Endothelial cell of umbilical vein (primary cell): ENCODE measurements around the gene EPYC. TPM values are rescaled to one million over a fixed set of nuclear protein-coding genes. Genes with fewer than 3 reads are reported as not detected.
A peak's percentile ranks its signal among the peaks of the same experiment; 100 is the strongest.

Source experiments
- BruUV-seq: library from RNA; stranded (reverse); fragments of 400-500 nt; replicated peaks from 2 replicates; lab custom pipeline; 2021; lab: Mats Ljungman, UMichigan
- CTCF ChIA-PET: fragments of 300-600, 350-600 bp; sonication (Branson Sonifier 250); formaldehyde crosslinking; loops from one replicate; lab custom pipeline; 2021; ENCODE audit warnings: antibody characterized with exemption, inconsistent platforms; lab: Charles Lee
- POLR2A ChIA-PET: fragments of 300-600, 350-600 bp; sonication (Branson Sonifier 250); formaldehyde crosslinking; loops from one replicate; lab custom pipeline; 2021; ENCODE audit warnings: antibody characterized with exemption, inconsistent platforms; lab: Charles Lee
- DNase-seq: peaks from one replicate; pipeline ENCODE4 v3.0.0-alpha.2; 2011; ENCODE audit warnings: low read depth, low spot score
- FAIRE-seq: peaks from 2 replicates; lab custom pipeline; 2011; peaks lifted over from hg19 to GRCh38; lab: Jason Lieb, UNC
- H2AFZ ChIP-seq: 2 replicates; pipeline ENCODE4 v1.6.0; 2012; ENCODE audit warnings: low read depth, low read length, control low read depth, inconsistent platforms
- H3K27ac ChIP-seq: 2 replicates; pipeline ENCODE4 v1.5.1; 2011; ENCODE audit warnings: low read depth, mild to moderate bottlenecking, control low read depth, low read length, moderate library complexity; ENCODE audit not compliant: insufficient read depth
- H3K27me3 ChIP-seq, 2 experiments: 2 replicates each; pipeline versions ENCODE4 v1.6.0 to v1.6.1; 2011; ENCODE audit warnings: low read length in 2 of 2, mixed read lengths in 1 of 2; ENCODE audit not compliant: control insufficient read depth in 2 of 2, insufficient read depth in 2 of 2
- H3K36me3 ChIP-seq, 2 experiments: 2 replicates in 1 of 2; 3 replicates in 1 of 2; pipeline ENCODE4 v1.5.1; 2011; ENCODE audit warnings: low read length in 2 of 2, mild to moderate bottlenecking in 1 of 2, moderate library complexity in 1 of 2; ENCODE audit not compliant: control insufficient read depth in 2 of 2, insufficient read depth in 2 of 2; ENCODE audit errors: extremely low read depth in 1 of 2
- H3K4me1 ChIP-seq: 3 replicates; pipeline ENCODE4 v1.5.1; 2011; ENCODE audit warnings: mild to moderate bottlenecking, low read length; ENCODE audit not compliant: control insufficient read depth, insufficient read depth; ENCODE audit errors: extremely low read depth
- H3K4me2 ChIP-seq: 2 replicates; pipeline ENCODE4 v1.6.1; 2011; ENCODE audit warnings: low read length, control low read depth, mixed read lengths; ENCODE audit not compliant: insufficient read depth
- H3K4me3 ChIP-seq, 3 experiments: fragments of 200-600 bp in 1 of 3; sonication (generic), shearing (Covaris generic) in 1 of 3; replicated peaks in 1 of 3; 2 replicates each; pipeline ENCODE4 v1.5.1; 2011 to 2016; ENCODE audit warnings: control low read depth in 3 of 3, low read length in 3 of 3, mild to moderate bottlenecking in 2 of 3, inconsistent platforms in 1 of 3, low read depth in 1 of 3, moderate library complexity in 1 of 3; ENCODE audit not compliant: insufficient read depth in 1 of 3
- H3K79me2 ChIP-seq: 2 replicates; pipeline ENCODE4 v1.6.0; 2012; ENCODE audit warnings: low read length, inconsistent platforms; ENCODE audit not compliant: control insufficient read depth, insufficient read depth
- H3K9ac ChIP-seq: replicated peaks from 2 replicates; pipeline ENCODE3; 2011; ENCODE audit warnings: low read length, control low read depth; ENCODE audit not compliant: insufficient read depth; ENCODE audit errors: extremely low read depth
- H3K9me1 ChIP-seq: replicated peaks from 3 replicates; pipeline ENCODE4 v1.6.0; 2011; ENCODE audit warnings: mild to moderate bottlenecking, low read length; ENCODE audit not compliant: control insufficient read depth, insufficient read depth; ENCODE audit errors: extremely low read depth
- H3K9me3 ChIP-seq: replicated peaks from 2 replicates; pipeline ENCODE4 v1.5.1; 2012; ENCODE audit warnings: low read length, inconsistent platforms; ENCODE audit not compliant: control insufficient read depth, insufficient read depth
- H4K20me1 ChIP-seq: replicated peaks from 2 replicates; pipeline ENCODE3; 2011; ENCODE audit warnings: mild to moderate bottlenecking, low read length; ENCODE audit not compliant: control insufficient read depth, insufficient read depth; ENCODE audit errors: extremely low read depth
- CTCF ChIP-seq, 2 donors: IDR thresholded peaks; 1 replicate in 1 of 2; 2 replicates in 1 of 2; pipeline ENCODE4 v1.5.1; 2011; ENCODE audit warnings: low read length in 2 of 2, mild to moderate bottlenecking in 2 of 2, moderate library complexity in 2 of 2, control low read depth in 1 of 2, inconsistent platforms in 1 of 2, low read depth in 1 of 2; ENCODE audit not compliant: insufficient read depth in 1 of 2; ENCODE audit errors: extremely low read depth in 1 of 2
- EZH2 ChIP-seq: IDR thresholded peaks from 2 replicates; pipeline ENCODE4 v1.6.1; 2012; ENCODE audit warnings: borderline replicate concordance, low read depth, mild to moderate bottlenecking, moderate library complexity, low read length, inconsistent platforms; ENCODE audit not compliant: severe bottlenecking
- FOS ChIP-seq: IDR thresholded peaks from 2 replicates; pipeline ENCODE4 v1.6.1; 2011; ENCODE audit warnings: mild to moderate bottlenecking, low read length, moderate library complexity, borderline replicate concordance; ENCODE audit not compliant: insufficient read depth
- GATA2 ChIP-seq: IDR thresholded peaks from 2 replicates; pipeline ENCODE4 v1.7.0; 2011; ENCODE audit warnings: low read depth, mild to moderate bottlenecking, moderate library complexity, mixed read lengths, low read length; ENCODE audit not compliant: insufficient read length, insufficient read depth
- JUN ChIP-seq: IDR thresholded peaks from 2 replicates; pipeline ENCODE4 v1.6.1; 2011; ENCODE audit warnings: borderline replicate concordance, low read depth; ENCODE audit not compliant: insufficient read length, insufficient read depth
- MAX ChIP-seq: IDR thresholded peaks from 2 replicates; pipeline ENCODE4 v1.6.1; 2011; ENCODE audit not compliant: insufficient read depth, insufficient read length
- MYC ChIP-seq: IDR thresholded peaks from one replicate; pipeline ENCODE4 v1.6.1; 2011; ENCODE audit warnings: mild to moderate bottlenecking, low read depth, low read length
- POLR2A ChIP-seq: IDR thresholded peaks from 2 replicates; pipeline ENCODE4 v1.6.1; 2012; ENCODE audit warnings: low read depth, mild to moderate bottlenecking, control low read depth, low read length
- POLR2AphosphoS5 ChIP-seq: IDR thresholded peaks from 2 replicates; pipeline ENCODE4 v1.6.1; 2012; ENCODE audit warnings: low read depth, mild to moderate bottlenecking, control low read depth, low read length, moderate library complexity; ENCODE audit not compliant: insufficient read depth
- dilution Hi-C: fragments of 300-500 bp; cut with MboI; formaldehyde crosslinking; loops from one replicate; pipeline ENCODE4 v1.15.0; 2019; ENCODE audit warnings: low sequenced_read_pairs; ENCODE audit not compliant: extremely low pct_ligation_motif_present
- intact Hi-C: fragments of 100-400 bp; cut with micrococcal nuclease; formaldehyde crosslinking; loops from one replicate; pipeline ENCODE4 v1.10.0; 2022
- polyA plus RNA-seq, 4 experiments: library from polyadenylated mRNA; depleted of rRNA in 3 of 4; stranded (reverse) in 3 of 4; unstranded in 1 of 4; fragments of >200 nt; gene quantifications; 2 replicates each; pipeline versions ENCODE4 v1.2.1 to v1.2.3, GENCODE V29; 2011 to 2012; ENCODE audit warnings: missing spikeins in 1 of 4
- total RNA-seq: library from RNA; stranded (reverse); gene quantifications from 2 replicates; pipeline ENCODE4 v1.2.3, GENCODE V29; 2021

EPYC gene
- total and polyA plus RNA-seq, 2 donors (not counting 3 experiments of a cell fraction or from before 2014, with no cell fraction given) = not detected

GRCh38 chr12:90953956-90954421 is 50.8 kb downstream of the EPYC start:
- CTCF ChIA-PET = interaction anchor here (1.3 kb wide), 1 partner anchor 9 kb away, joined by 5 read pairs; no protein-coding TSS in a partner anchor
- no peak for FAIRE-seq
- H3K4me1 ChIP-seq = no peaks in the 10 kb centered on the region
- no peak for TF ChIP-seq POLR2A
- no peak for TF ChIP-seq MAX
- no peak for TF ChIP-seq POLR2AphosphoS5
- TF ChIP-seq CTCF (IDR thresholded peaks at IDR 0.05; ENCODE audit: extremely low read depth in 1 of 2, insufficient read depth in 1 of 2, low read depth in 1 of 2, low read length in 2 of 2) = peak in 1 of 2 donors; percentile 12
- H4K20me1 ChIP-seq = no peaks in the 10 kb centered on the region
- no peak overlapping the region for H3K9ac ChIP-seq
- dilution Hi-C loops (no loop called here), intact Hi-C loops (no loop called here)
- no peaks in the 10 kb centered on the region for H3K36me3 ChIP-seq
- H2AFZ ChIP-seq = no peak overlapping the region
- no peaks in the 10 kb centered on the region for H3K79me2 ChIP-seq
- no peak overlapping the region for H3K4me3 ChIP-seq
- no peaks in the 10 kb centered on the region for H3K9me1 ChIP-seq
- H3K9me3 ChIP-seq = no peaks in the 10 kb centered on the region
- POLR2A ChIA-PET = no interaction called here
- no peaks in the 10 kb centered on the region for H3K27me3 ChIP-seq
- DNase-seq = no peak
- no peak overlapping the region for H3K27ac ChIP-seq
- no TSS peak for BruUV-seq
- H3K4me2 ChIP-seq = no peak overlapping the region

GRCh38 chr12:90951432-90952105 is 53.2 kb downstream of the EPYC start:
- Histone ChIP-seq H3K4me2 (no peak overlapping the region), H3K27ac (no peak overlapping the region), H3K79me2 (no peaks in the 10 kb centered on the region), H4K20me1 (no peaks in the 10 kb centered on the region), H2AFZ (no peak overlapping the region), H3K27me3 (no peaks in the 10 kb centered on the region), H3K4me3 (no peak overlapping the region), H3K9me3 (no peaks in the 10 kb centered on the region), H3K9ac (no peak overlapping the region), H3K4me1 (no peaks in the 10 kb centered on the region), H3K9me1 (no peaks in the 10 kb centered on the region), H3K36me3 (no peaks in the 10 kb centered on the region)
- dilution Hi-C loops (no loop called here), intact Hi-C loops (no loop called here)
- CTCF ChIA-PET = interaction anchor here (1.3 to 1.6 kb wide), 2 partner anchors 11 to 375 kb away, joined by 5 read pairs; no protein-coding TSS in a partner anchor
- no peak for FAIRE-seq
- BruUV-seq = no TSS peak
- TF ChIP-seq MYC = no peak
- no peak for TF ChIP-seq MAX
- no peak for TF ChIP-seq GATA2
- TF ChIP-seq EZH2 = no peak
- TF ChIP-seq FOS = no peak
- TF ChIP-seq POLR2A = no peak
- no peak for TF ChIP-seq JUN
- no peak for TF ChIP-seq POLR2AphosphoS5
- no peak for TF ChIP-seq CTCF (IDR thresholded peaks at IDR 0.05; ENCODE audit: extremely low read depth in 1 of 2, insufficient read depth in 1 of 2, low read depth in 1 of 2, low read length in 2 of 2)
- DNase-seq = no peak
- POLR2A ChIA-PET = no interaction called here
